HCT116 (cell line): ENCODE measurements around the gene TJP1. TPM values are rescaled to one million over a fixed set of nuclear protein-coding genes. Genes with fewer than 3 reads are reported as not detected.

Source experiments
- ATAC-seq: fragments of 200-7000 bp; cut with Tn5 transposase; 2 replicates; pipeline ENCODE4 v1.9.1; 2020; ENCODE audit warnings: mild to moderate bottlenecking, moderate library complexity
- BruUV-seq: library from RNA; stranded (reverse); fragments of 400-500 nt; replicated peaks from 2 replicates; lab custom pipeline; 2021; lab: Mats Ljungman, UMichigan
- CTCF ChIA-PET: fragments of 300-600 bp; sonication (Branson Sonifier 250); formaldehyde crosslinking; loops from one replicate; lab custom pipeline; 2021; ENCODE audit warnings: antibody characterized with exemption; lab: Charles Lee
- POLR2A ChIA-PET: fragments of 300-600, 350-600 bp; sonication (Branson Sonifier 250); formaldehyde crosslinking; loops from one replicate; lab custom pipeline; 2021; ENCODE audit warnings: antibody characterized with exemption; lab: Charles Lee
- RAD21 ChIA-PET, 2 experiments: fragments of 300-600 bp; sonication (Branson Sonifier 250); formaldehyde crosslinking; loops; one replicate each; lab custom pipeline; 2023; ENCODE audit warnings: low total read pairs in 2 of 2; ENCODE audit not compliant: uncharacterized antibody in 2 of 2, unreplicated experiment in 2 of 2, low non-redundant PET in 1 of 2; lab: Charles Lee
- DNase-seq: peaks from one replicate; pipeline ENCODE4 v3.0.0-alpha.2; 2010; ENCODE audit warnings: low read depth, low spot score
- H2AFZ ChIP-seq: fragments of 200-600 bp; shearing (Covaris generic), sonication (generic); 2 replicates; pipeline ENCODE4 v1.6.1; 2017; ENCODE audit warnings: low read depth, mixed run types, mixed read lengths, antibody characterized with exemption, low read length; ENCODE audit not compliant: poor library complexity, severe bottlenecking
- H3K27ac ChIP-seq: 2 replicates; pipeline ENCODE4 v1.5.1; 2012; ENCODE audit warnings: low read depth, low read length
- H3K27me3 ChIP-seq: fragments of 200-600 bp; sonication (generic); 2 replicates; pipeline ENCODE4 v1.6.1; 2016; ENCODE audit warnings: mixed run types, low read length, mixed read lengths; ENCODE audit not compliant: insufficient read depth
- H3K36me3 ChIP-seq, 2 experiments: fragments of 200-500 bp in 1 of 2; fragments of 200-600 bp in 1 of 2; sonication (Bioruptor generic) in 1 of 2; sonication (generic) in 1 of 2; 2 replicates each; pipeline versions ENCODE4 v1.5.1 to v1.6.1; 2014 to 2016; ENCODE audit warnings: low read length in 2 of 2, inconsistent platforms in 1 of 2, mixed read lengths in 1 of 2, mixed run types in 1 of 2; ENCODE audit not compliant: insufficient read depth in 2 of 2, control insufficient read depth in 1 of 2
- H3K4me1 ChIP-seq, 2 experiments: fragments of 200-600 bp in 1 of 2; sonication (generic) in 1 of 2; 2 replicates each; pipeline versions ENCODE4 v1.5.1 to v1.6.1; 2012 to 2017; ENCODE audit warnings: low read length in 2 of 2, inconsistent platforms in 1 of 2, mild to moderate bottlenecking in 1 of 2, mixed read lengths in 1 of 2, mixed run types in 1 of 2, moderate library complexity in 1 of 2; ENCODE audit not compliant: insufficient read depth in 2 of 2, control insufficient read depth in 1 of 2
- H3K4me2 ChIP-seq: fragments of 200-600 bp; sonication (generic); 2 replicates; pipeline ENCODE4 v1.6.1; 2017; ENCODE audit warnings: mixed run types, low read length, mixed read lengths
- H3K4me3 ChIP-seq, 2 experiments: fragments of 200-600 bp in 1 of 2; sonication (generic) in 1 of 2; replicated peaks in 1 of 2; 2 replicates each; pipeline ENCODE4 v1.5.1; 2011 to 2016; ENCODE audit warnings: low read length in 2 of 2, control low read depth in 1 of 2, low read depth in 1 of 2, mild to moderate bottlenecking in 1 of 2, mixed read lengths in 1 of 2, mixed run types in 1 of 2
- H3K79me2 ChIP-seq: fragments of 200-600 bp; sonication (generic); 2 replicates; pipeline ENCODE4 v1.6.1; 2017; ENCODE audit warnings: mild to moderate bottlenecking, mixed run types, low read length, moderate library complexity, mixed read lengths; ENCODE audit not compliant: insufficient read depth
- H3K9ac ChIP-seq: fragments of 200-600 bp; sonication (generic); 2 replicates; pipeline ENCODE4 v1.6.1; 2016; ENCODE audit warnings: low read length, mixed read lengths
- H3K9me2 ChIP-seq: fragments of 200-600 bp; sonication (generic), shearing (Covaris generic); 2 replicates; pipeline ENCODE4 v1.6.1; 2017; ENCODE audit warnings: mixed run types, mild to moderate bottlenecking, moderate library complexity; ENCODE audit not compliant: insufficient read depth
- H3K9me3 ChIP-seq, 2 experiments: fragments of 200-500 bp in 1 of 2; fragments of 200-600 bp in 1 of 2; sonication (Bioruptor generic) in 1 of 2; sonication (generic) in 1 of 2; 2 replicates each; pipeline ENCODE4 v1.6.1; 2014 to 2017; ENCODE audit warnings: low read length in 2 of 2, mixed read lengths in 2 of 2, inconsistent platforms in 1 of 2, low read depth in 1 of 2, mild to moderate bottlenecking in 1 of 2, mixed run types in 1 of 2, moderate library complexity in 1 of 2; ENCODE audit not compliant: control insufficient read depth in 1 of 2, insufficient read depth in 1 of 2
- H4K20me1 ChIP-seq: fragments of 200-600 bp; sonication (generic), shearing (Covaris generic); 2 replicates; pipeline ENCODE4 v1.6.1; 2017; ENCODE audit warnings: mixed run types, mild to moderate bottlenecking, moderate library complexity; ENCODE audit not compliant: insufficient read depth
- CBX3 ChIP-seq: IDR thresholded peaks from 2 replicates; pipeline ENCODE4 v1.6.1; 2012; ENCODE audit warnings: low read depth
- CEBPB ChIP-seq: IDR thresholded peaks from 2 replicates; pipeline ENCODE4 v1.6.1; 2012; ENCODE audit warnings: low read depth
- EGR1 ChIP-seq: IDR thresholded peaks from 2 replicates; pipeline ENCODE4 v1.6.1; 2012; ENCODE audit warnings: low read depth
- ELF1 ChIP-seq: IDR thresholded peaks from 2 replicates; pipeline ENCODE4 v1.6.1; 2012; ENCODE audit warnings: low read depth, borderline replicate concordance
- EZH2 ChIP-seq: fragments of 200-600 bp; sonication (generic); IDR thresholded peaks from 2 replicates; pipeline ENCODE4 v1.6.1; 2017; ENCODE audit warnings: antibody characterized with exemption, mixed run types
- EZH2phosphoT487 ChIP-seq: fragments of 200-600 bp; IDR thresholded peaks from 2 replicates; pipeline ENCODE4 v1.6.1; 2018; ENCODE audit warnings: antibody characterized with exemption, borderline replicate concordance
- FOSL1 ChIP-seq: IDR thresholded peaks from 2 replicates; pipeline ENCODE4 v1.6.1; 2012; ENCODE audit warnings: low read depth
- JUND ChIP-seq: IDR thresholded peaks from 2 replicates; pipeline ENCODE4 v1.6.1; 2012
- POLR2A ChIP-seq: IDR thresholded peaks from 2 replicates; pipeline ENCODE4 v1.7.0; 2011; ENCODE audit warnings: borderline replicate concordance; ENCODE audit not compliant: insufficient read depth, insufficient read length; ENCODE audit errors: extremely low read depth
- POLR2AphosphoS5 ChIP-seq: IDR thresholded peaks from 2 replicates; pipeline ENCODE4 v1.6.1; 2011; ENCODE audit warnings: mild to moderate bottlenecking, low read depth, low read length, moderate library complexity
- RAD21 ChIP-seq: IDR thresholded peaks from 2 replicates; pipeline ENCODE4 v1.6.1; 2012; ENCODE audit warnings: low read depth, mild to moderate bottlenecking
- SIN3A ChIP-seq: IDR thresholded peaks from 2 replicates; pipeline ENCODE4 v1.6.1; 2012; ENCODE audit warnings: low read depth
- SP1 ChIP-seq: IDR thresholded peaks from 2 replicates; pipeline ENCODE4 v1.6.1; 2012; ENCODE audit warnings: low read depth
- SRF ChIP-seq: IDR thresholded peaks from 2 replicates; pipeline ENCODE4 v1.6.1; 2012; ENCODE audit warnings: low read depth
- ZFX ChIP-seq: fragments of 450-650 bp; IDR thresholded peaks from 2 replicates; pipeline ENCODE4 v1.6.1; 2017
- intact Hi-C: fragments of 100-400 bp; cut with micrococcal nuclease; formaldehyde crosslinking; loops from 2 replicates; pipeline ENCODE4 v1.10.0; 2022
- total RNA-seq: library from RNA; stranded (reverse); gene quantifications from one replicate; pipeline ENCODE4 v1.2.1, GENCODE V29; 2021; ENCODE audit not compliant: unreplicated experiment
- TF ChIP-seq, protein P1 (sequence below): IDR thresholded peaks from 2 replicates; pipeline ENCODE4 v1.6.1; 2012
- TF ChIP-seq, protein P2 (sequence below), 3 experiments: fragments of 200-600 bp in 1 of 3; sonication (generic) in 1 of 3; IDR thresholded peaks in 2 of 3; conservative IDR thresholded peaks in 1 of 3; 2 replicates each; pipeline ENCODE4 v1.5.1; 2012 to 2017; ENCODE audit warnings: low read depth in 2 of 3, low read length in 2 of 3, antibody characterized with exemption in 1 of 3, borderline replicate concordance in 1 of 3, control low read depth in 1 of 3, mild to moderate bottlenecking in 1 of 3, mixed read lengths in 1 of 3, mixed run types in 1 of 3, moderate library complexity in 1 of 3; ENCODE audit not compliant: insufficient read depth in 1 of 3
- TF ChIP-seq, protein P3 (sequence below): IDR thresholded peaks from 2 replicates; pipeline ENCODE4 v1.6.1; 2011; ENCODE audit warnings: mild to moderate bottlenecking, low read length, moderate library complexity; ENCODE audit not compliant: insufficient replicate concordance; ENCODE audit errors: extremely low read depth

TJP1 gene
- total RNA-seq, 1 experiment from 2014 or later = 83.6 TPM

DNA sequence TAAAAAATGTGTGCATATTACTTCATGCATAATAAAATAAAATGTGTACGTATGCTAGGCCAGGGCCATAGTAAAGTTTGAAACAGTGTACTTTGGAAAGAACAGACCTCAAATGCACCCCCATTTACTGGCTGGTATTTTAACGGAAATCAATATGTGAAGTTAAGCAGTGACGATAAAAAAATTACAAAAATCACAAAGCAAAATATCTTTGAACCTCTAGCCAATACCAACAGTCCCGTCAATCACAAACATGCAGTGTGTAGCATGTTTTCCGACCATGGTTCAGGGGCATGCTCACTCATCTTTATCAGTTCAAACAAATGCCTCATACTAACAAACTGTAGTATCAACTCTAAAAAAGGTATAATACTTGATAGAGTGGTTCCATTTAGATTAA is 121.1 kb downstream of the TJP1 start:
- no TSS peak for BruUV-seq
- Histone ChIP-seq H3K27ac (no peak overlapping the region), H3K9ac (no peak overlapping the region), H3K9me3 (no peaks in the 10 kb centered on the region), H3K4me3 (no peak overlapping the region), H4K20me1 (no peaks in the 10 kb centered on the region), H3K79me2 (no peaks in the 10 kb centered on the region), H3K4me2 (no peak overlapping the region), H3K36me3 (peaks cover 13 to 26% of the 10 kb centered on the region in 2 experiments; a peak in 3 of 4 replicates), H2AFZ (no peak overlapping the region), H3K4me1 (peaks cover 7 to 22% of the 10 kb centered on the region in 2 experiments), H3K9me2 (no peaks in the 10 kb centered on the region), H3K27me3 (no peaks in the 10 kb centered on the region)
- DNase-seq = no peak
- ChIA-PET RAD21 (no interaction called here), CTCF (no interaction called here), POLR2A (no interaction called here)
- no peak for ATAC-seq
- TF ChIP-seq SP1 (no peak), SRF (no peak), CEBPB (no peak), JUND (no peak), EGR1 (no peak), POLR2AphosphoS5 (no peak), ELF1 (no peak), POLR2A (no peak), ZFX (no peak)
- intact Hi-C loops = no loop called here

DNA sequence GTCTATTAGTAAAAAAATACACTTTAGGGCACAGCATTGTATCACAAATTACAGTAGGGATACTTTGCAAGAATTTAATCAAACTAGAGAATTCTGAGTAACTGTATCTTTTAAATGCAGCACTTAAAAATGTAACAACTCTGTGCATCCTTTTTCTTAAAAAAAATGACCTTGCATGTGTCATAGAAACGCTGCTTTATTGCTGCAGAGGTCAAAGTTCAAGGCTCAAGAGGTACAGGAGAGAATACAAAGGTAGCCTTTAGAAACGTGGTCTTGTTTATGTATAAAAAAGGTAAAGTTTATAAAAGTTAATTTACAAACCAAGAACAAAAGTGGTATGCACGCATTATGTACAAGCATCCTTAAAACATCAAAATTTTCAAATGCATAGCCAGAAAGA is 122.0 kb downstream of the TJP1 start:
- ATAC-seq (no peak), DNase-seq (no peak)
- H3K27me3 ChIP-seq = no peaks in the 10 kb centered on the region
- TSS peak; percentile 33 for BruUV-seq
- no peak overlapping the region for H3K4me3 ChIP-seq
- no peak overlapping the region for H3K27ac ChIP-seq
- POLR2A ChIA-PET = no interaction called here
- H3K9me2 ChIP-seq = no peaks in the 10 kb centered on the region
- H4K20me1 ChIP-seq = no peaks in the 10 kb centered on the region
- RAD21 ChIA-PET = no interaction called here
- peaks cover 9 to 24% of the 10 kb centered on the region in 2 experiments; a peak in 3 of 4 replicates for H3K36me3 ChIP-seq
- no peaks in the 10 kb centered on the region for H3K79me2 ChIP-seq
- intact Hi-C loops = no loop called here
- H3K4me1 ChIP-seq = peaks cover 10 to 27% of the 10 kb centered on the region in 2 experiments
- no peak overlapping the region for H2AFZ ChIP-seq
- no peak overlapping the region for H3K9ac ChIP-seq
- H3K4me2 ChIP-seq = no peak overlapping the region
- H3K9me3 ChIP-seq = no peaks in the 10 kb centered on the region
- CTCF ChIA-PET = no interaction called here
- TF ChIP-seq FOSL1 (no peak), SIN3A (no peak), EZH2 (no peak), POLR2AphosphoS5 (no peak), ZFX (no peak), POLR2A (no peak), EGR1 (no peak), CBX3 (no peak), ELF1 (no peak), JUND (no peak), CEBPB (no peak), EZH2phosphoT487 (no peak), RAD21 (no peak)
- TF ChIP-seq, protein P1, sequence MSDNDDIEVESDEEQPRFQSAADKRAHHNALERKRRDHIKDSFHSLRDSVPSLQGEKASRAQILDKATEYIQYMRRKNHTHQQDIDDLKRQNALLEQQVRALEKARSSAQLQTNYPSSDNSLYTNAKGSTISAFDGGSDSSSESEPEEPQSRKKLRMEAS = no peak
- TF ChIP-seq, protein P2, sequence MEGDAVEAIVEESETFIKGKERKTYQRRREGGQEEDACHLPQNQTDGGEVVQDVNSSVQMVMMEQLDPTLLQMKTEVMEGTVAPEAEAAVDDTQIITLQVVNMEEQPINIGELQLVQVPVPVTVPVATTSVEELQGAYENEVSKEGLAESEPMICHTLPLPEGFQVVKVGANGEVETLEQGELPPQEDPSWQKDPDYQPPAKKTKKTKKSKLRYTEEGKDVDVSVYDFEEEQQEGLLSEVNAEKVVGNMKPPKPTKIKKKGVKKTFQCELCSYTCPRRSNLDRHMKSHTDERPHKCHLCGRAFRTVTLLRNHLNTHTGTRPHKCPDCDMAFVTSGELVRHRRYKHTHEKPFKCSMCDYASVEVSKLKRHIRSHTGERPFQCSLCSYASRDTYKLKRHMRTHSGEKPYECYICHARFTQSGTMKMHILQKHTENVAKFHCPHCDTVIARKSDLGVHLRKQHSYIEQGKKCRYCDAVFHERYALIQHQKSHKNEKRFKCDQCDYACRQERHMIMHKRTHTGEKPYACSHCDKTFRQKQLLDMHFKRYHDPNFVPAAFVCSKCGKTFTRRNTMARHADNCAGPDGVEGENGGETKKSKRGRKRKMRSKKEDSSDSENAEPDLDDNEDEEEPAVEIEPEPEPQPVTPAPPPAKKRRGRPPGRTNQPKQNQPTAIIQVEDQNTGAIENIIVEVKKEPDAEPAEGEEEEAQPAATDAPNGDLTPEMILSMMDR (IDR thresholded peaks at IDR 0.05 in 2 of 3, conservative IDR thresholded peaks at IDR 0.05 in 1 of 3; ENCODE audit: borderline replicate concordance in 1 of 3, insufficient read depth in 1 of 3, low read depth in 2 of 3, low read length in 2 of 3) = no peak
- TF ChIP-seq, protein P3, sequence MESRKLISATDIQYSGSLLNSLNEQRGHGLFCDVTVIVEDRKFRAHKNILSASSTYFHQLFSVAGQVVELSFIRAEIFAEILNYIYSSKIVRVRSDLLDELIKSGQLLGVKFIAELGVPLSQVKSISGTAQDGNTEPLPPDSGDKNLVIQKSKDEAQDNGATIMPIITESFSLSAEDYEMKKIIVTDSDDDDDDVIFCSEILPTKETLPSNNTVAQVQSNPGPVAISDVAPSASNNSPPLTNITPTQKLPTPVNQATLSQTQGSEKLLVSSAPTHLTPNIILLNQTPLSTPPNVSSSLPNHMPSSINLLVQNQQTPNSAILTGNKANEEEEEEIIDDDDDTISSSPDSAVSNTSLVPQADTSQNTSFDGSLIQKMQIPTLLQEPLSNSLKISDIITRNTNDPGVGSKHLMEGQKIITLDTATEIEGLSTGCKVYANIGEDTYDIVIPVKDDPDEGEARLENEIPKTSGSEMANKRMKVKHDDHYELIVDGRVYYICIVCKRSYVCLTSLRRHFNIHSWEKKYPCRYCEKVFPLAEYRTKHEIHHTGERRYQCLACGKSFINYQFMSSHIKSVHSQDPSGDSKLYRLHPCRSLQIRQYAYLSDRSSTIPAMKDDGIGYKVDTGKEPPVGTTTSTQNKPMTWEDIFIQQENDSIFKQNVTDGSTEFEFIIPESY = no peak
